ENCODE results near the gene SOX15. TPM values are rescaled to one million over a fixed set of nuclear protein-coding genes. Genes with fewer than 3 reads are reported as not detected.

SOX15 gene
- total and polyA plus RNA-seq, 2 of the 13 experiments (the other 11 are each of a cell fraction or from before 2014, with no cell fraction given): 0.07 to 0.18 TPM

- peak; percentile 73; the same call in 1 of the 2 replicates for TF ChIP-seq ZBTB14 (CRISPR knock-in tag; IDR thresholded peaks at IDR 0.05)
- TF ChIP-seq, protein P1, sequence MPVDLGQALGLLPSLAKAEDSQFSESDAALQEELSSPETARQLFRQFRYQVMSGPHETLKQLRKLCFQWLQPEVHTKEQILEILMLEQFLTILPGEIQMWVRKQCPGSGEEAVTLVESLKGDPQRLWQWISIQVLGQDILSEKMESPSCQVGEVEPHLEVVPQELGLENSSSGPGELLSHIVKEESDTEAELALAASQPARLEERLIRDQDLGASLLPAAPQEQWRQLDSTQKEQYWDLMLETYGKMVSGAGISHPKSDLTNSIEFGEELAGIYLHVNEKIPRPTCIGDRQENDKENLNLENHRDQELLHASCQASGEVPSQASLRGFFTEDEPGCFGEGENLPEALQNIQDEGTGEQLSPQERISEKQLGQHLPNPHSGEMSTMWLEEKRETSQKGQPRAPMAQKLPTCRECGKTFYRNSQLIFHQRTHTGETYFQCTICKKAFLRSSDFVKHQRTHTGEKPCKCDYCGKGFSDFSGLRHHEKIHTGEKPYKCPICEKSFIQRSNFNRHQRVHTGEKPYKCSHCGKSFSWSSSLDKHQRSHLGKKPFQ (CRISPR knock-in tag; IDR thresholded peaks at IDR 0.05; ENCODE audit: insufficient replicate concordance): no peak
- TF ChIP-seq EP300 (IDR thresholded peaks at IDR 0.05; ENCODE audit: low read depth in 2 of 2, low read length in 2 of 2): peak in 1 of 2 experiments; percentile 28; a peak in 1 of 4 replicates
- TF ChIP-seq EP300 (CRISPR knock-in tag; IDR thresholded peaks at IDR 0.05; ENCODE audit: borderline replicate concordance): no peak; the same call in 1 of the 2 replicates
- TF ChIP-seq, protein P2, sequence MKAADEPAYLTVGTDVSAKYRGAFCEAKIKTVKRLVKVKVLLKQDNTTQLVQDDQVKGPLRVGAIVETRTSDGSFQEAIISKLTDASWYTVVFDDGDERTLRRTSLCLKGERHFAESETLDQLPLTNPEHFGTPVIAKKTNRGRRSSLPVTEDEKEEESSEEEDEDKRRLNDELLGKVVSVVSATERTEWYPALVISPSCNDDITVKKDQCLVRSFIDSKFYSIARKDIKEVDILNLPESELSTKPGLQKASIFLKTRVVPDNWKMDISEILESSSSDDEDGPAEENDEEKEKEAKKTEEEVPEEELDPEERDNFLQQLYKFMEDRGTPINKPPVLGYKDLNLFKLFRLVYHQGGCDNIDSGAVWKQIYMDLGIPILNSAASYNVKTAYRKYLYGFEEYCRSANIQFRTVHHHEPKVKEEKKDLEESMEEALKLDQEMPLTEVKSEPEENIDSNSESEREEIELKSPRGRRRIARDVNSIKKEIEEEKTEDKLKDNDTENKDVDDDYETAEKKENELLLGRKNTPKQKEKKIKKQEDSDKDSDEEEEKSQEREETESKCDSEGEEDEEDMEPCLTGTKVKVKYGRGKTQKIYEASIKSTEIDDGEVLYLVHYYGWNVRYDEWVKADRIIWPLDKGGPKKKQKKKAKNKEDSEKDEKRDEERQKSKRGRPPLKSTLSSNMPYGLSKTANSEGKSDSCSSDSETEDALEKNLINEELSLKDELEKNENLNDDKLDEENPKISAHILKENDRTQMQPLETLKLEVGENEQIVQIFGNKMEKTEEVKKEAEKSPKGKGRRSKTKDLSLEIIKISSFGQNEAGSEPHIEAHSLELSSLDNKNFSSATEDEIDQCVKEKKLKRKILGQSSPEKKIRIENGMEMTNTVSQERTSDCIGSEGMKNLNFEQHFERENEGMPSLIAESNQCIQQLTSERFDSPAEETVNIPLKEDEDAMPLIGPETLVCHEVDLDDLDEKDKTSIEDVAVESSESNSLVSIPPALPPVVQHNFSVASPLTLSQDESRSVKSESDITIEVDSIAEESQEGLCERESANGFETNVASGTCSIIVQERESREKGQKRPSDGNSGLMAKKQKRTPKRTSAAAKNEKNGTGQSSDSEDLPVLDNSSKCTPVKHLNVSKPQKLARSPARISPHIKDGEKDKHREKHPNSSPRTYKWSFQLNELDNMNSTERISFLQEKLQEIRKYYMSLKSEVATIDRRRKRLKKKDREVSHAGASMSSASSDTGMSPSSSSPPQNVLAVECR (CRISPR knock-in tag; IDR thresholded peaks at IDR 0.05; ENCODE audit: borderline replicate concordance): peak; percentile 75; the same call in 1 of the 2 replicates
- no peak for TF ChIP-seq ATM (IDR thresholded peaks at IDR 0.05; ENCODE audit: borderline replicate concordance)
- TF ChIP-seq NFYB (CRISPR knock-in tag; IDR thresholded peaks at IDR 0.05): peak; percentile 59
- peak; percentile 76; the same call in 1 of the 2 replicates for TF ChIP-seq MXD4 (CRISPR knock-in tag; IDR thresholded peaks at IDR 0.05)
- TF ChIP-seq FOXK2 (IDR thresholded peaks at IDR 0.05): no peak
- TF ChIP-seq, protein P3, sequence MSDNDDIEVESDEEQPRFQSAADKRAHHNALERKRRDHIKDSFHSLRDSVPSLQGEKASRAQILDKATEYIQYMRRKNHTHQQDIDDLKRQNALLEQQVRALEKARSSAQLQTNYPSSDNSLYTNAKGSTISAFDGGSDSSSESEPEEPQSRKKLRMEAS (IDR thresholded peaks at IDR 0.05): peak; percentile 55; the same call in 1 of the 2 replicates
- 0 out of 2 replicates have a peak, but pooled peaks have one; percentile 24 for TF ChIP-seq ZNF547 (CRISPR knock-in tag; IDR thresholded peaks at IDR 0.05)
- peak; percentile 86 for TF ChIP-seq SAP130 (CRISPR knock-in tag; IDR thresholded peaks at IDR 0.05; ENCODE audit: low read depth)
- TF ChIP-seq ZNF281 (CRISPR knock-in tag; IDR thresholded peaks at IDR 0.05; ENCODE audit: borderline replicate concordance): peak; percentile 65
- TF ChIP-seq ZBTB46 (CRISPR knock-in tag; IDR thresholded peaks at IDR 0.05; ENCODE audit: borderline replicate concordance): peak; percentile 26; the same call in 1 of the 2 replicates
- no peak for TF ChIP-seq MIER3 (CRISPR knock-in tag; IDR thresholded peaks at IDR 0.05; ENCODE audit: borderline replicate concordance)
Measured at GRCh38 chr17:7561589-7562207, 28.2 kb downstream of the SOX15 start, which contains the start of gene SENP3 (continued).

Data from HepG2 (cell line).